Omental fat pad (tissue), 4 donors: Measurements from ENCODE around the gene ATP8A2. TPM values are rescaled to one million over a fixed set of nuclear protein-coding genes. Genes with fewer than 3 reads are reported as not detected.

Experiments used
- ATAC-seq: fragments of 150-250 bp; one replicate; pipeline ENCODE4 v1.9.1; 2016; ENCODE audit warnings: mild to moderate bottlenecking, moderate library complexity; ENCODE audit not compliant: low FRiP score
- DNase-seq: peaks from one replicate; pipeline ENCODE4 v3.0.0-alpha.2; 2019; ENCODE audit warnings: low spot score
- total RNA-seq, 4 donors: library from RNA; depleted of rRNA; stranded (reverse); fragments of >200 nt; gene quantifications; one replicate each; pipeline ENCODE4 v1.1.0, GENCODE V29; 2016
- TF ChIP-seq, protein P1 (sequence below), 3 donors: fragments of 450-650 bp; IDR thresholded peaks; one replicate each; pipeline ENCODE4 v1.5.1; 2016 to 2017; ENCODE audit warnings: antibody characterized with exemption in 3 of 3, mild to moderate bottlenecking in 3 of 3, moderate library complexity in 2 of 3

Gene ATP8A2
- total RNA-seq, 4 donors from 2014 or later = 0.16 to 0.19 TPM; not detected in 2

DNA sequence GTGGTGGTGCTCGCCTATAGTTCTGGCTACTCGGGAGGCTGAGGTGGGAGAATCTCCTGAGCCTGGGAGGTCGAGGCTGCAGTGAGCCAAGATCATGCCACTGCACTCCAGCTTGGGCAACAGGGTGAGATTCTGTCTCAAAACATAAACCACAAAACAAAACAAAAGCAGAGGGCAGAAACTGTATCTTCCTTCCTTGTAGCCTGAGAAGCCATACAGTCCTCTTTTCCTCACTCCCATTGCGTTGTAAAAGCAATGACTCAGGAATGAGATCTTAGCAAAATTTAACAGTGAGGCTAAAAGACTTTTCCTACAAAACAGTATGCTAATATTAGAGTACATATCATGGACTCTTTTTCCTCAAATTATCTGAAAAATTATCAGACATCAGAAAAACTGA lies 549.2 kb downstream of the ATP8A2 start:
- TF ChIP-seq, protein P1, sequence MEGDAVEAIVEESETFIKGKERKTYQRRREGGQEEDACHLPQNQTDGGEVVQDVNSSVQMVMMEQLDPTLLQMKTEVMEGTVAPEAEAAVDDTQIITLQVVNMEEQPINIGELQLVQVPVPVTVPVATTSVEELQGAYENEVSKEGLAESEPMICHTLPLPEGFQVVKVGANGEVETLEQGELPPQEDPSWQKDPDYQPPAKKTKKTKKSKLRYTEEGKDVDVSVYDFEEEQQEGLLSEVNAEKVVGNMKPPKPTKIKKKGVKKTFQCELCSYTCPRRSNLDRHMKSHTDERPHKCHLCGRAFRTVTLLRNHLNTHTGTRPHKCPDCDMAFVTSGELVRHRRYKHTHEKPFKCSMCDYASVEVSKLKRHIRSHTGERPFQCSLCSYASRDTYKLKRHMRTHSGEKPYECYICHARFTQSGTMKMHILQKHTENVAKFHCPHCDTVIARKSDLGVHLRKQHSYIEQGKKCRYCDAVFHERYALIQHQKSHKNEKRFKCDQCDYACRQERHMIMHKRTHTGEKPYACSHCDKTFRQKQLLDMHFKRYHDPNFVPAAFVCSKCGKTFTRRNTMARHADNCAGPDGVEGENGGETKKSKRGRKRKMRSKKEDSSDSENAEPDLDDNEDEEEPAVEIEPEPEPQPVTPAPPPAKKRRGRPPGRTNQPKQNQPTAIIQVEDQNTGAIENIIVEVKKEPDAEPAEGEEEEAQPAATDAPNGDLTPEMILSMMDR (IDR thresholded peaks at IDR 0.05) = no peak

DNA sequence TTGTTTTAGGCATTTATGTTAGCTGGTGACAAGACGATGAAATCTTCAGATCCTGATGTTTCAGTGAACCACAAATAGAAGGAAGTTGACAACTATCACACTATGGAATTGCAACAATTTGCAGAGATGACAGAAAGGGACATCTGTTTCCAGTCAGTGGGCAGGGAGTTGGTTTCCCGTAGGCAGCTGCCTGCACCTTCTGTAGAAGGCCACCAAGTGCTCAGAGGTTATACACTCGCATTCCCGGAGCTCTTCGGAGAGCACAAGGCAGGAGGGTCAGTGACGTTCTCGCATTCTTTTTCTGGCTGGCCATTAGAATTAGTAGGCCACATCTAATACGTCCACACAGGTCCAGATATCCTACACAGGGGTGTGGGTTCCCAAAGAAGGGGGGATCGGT lies 550.6 kb downstream of the ATP8A2 start:
- ATAC-seq = no peak
- TF ChIP-seq, protein P1 (IDR thresholded peaks at IDR 0.05) = no peak

More for the DNA sequence above, 549.2 kb downstream of the ATP8A2 start:
- ATAC-seq (no peak), DNase-seq (no peak)

GRCh38 chr13:25923217-25924085 lies 551.7 kb downstream of the ATP8A2 start:
- TF ChIP-seq, protein P1 (IDR thresholded peaks at IDR 0.05) = no peak
- no peak for DNase-seq
- ATAC-seq = no peak

More for the DNA sequence above, 550.6 kb downstream of the ATP8A2 start:
- DNase-seq = no peak

DNA sequence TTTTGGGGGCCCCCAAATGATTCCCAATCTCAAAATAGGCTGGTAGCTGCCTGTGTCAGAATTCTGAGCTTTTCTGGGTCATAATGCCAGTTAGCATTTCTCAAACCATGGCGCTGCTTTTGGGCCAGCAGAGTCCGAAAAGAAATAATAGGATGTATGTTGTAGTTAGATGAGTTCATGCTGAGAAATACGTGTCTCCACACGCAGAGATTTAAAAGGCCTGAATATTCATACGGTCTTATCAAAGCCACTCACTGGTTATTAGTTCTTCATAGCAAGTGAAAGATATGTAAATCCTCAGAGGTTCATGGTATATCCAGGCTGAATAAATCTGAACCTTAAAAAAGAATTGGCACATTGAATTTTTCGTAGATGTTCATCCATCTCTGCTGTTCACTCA lies 555.6 kb downstream of the ATP8A2 start:
- no peak for ATAC-seq
- no peak for DNase-seq
- TF ChIP-seq, protein P1 (IDR thresholded peaks at IDR 0.05) = no peak

- TF ChIP-seq, protein P1 (IDR thresholded peaks at IDR 0.05) = no peak
- DNase-seq (no peak), ATAC-seq (no peak)
Measured at GRCh38 chr13:25927932-25928331, 556.2 kb downstream of the ATP8A2 start.

GRCh38 chr13:25928941-25929505 lies 557.2 kb downstream of the ATP8A2 start:
- no peak for DNase-seq
- TF ChIP-seq, protein P1 (IDR thresholded peaks at IDR 0.05) = no peak
- ATAC-seq = no peak
